GM12892 (cell line): ENCODE results near the gene PPP2R2C.

Experiments
- DNase-seq: peaks from one replicate; pipeline ENCODE4 v3.0.0; 2011; ENCODE audit not compliant: insufficient read length
- FAIRE-seq: peaks from 2 replicates; lab custom pipeline; 2011; peaks lifted over from hg19 to GRCh38; lab: Jason Lieb, UNC
- POLR2A ChIP-seq: IDR thresholded peaks from 2 replicates; pipeline ENCODE4 v1.6.1; 2011; ENCODE audit warnings: low read depth, low read length, control low read depth
- POLR2AphosphoS5 ChIP-seq: IDR thresholded peaks from 2 replicates; pipeline ENCODE4 v1.6.1; 2011; ENCODE audit warnings: low read depth, low read length, control low read depth
- TAF1 ChIP-seq: IDR thresholded peaks from 2 replicates; pipeline ENCODE4 v1.6.1; 2011; ENCODE audit warnings: low read depth, mild to moderate bottlenecking, control low read depth, low read length, borderline replicate concordance

PPP2R2C gene

GRCh38 chr4:6318206-6318605 lies 154.2 kb downstream of the PPP2R2C start:
- FAIRE-seq (no peak), DNase-seq (no peak)
- TF ChIP-seq POLR2AphosphoS5 (no peak), TAF1 (no peak), POLR2A (no peak)

GRCh38 chr4:6316461-6317003 lies 155.9 kb downstream of the PPP2R2C start:
- no peak for TF ChIP-seq TAF1
- TF ChIP-seq POLR2AphosphoS5: no peak
- TF ChIP-seq POLR2A: no peak
- FAIRE-seq (no peak), DNase-seq (no peak)

- TF ChIP-seq POLR2A (no peak), POLR2AphosphoS5 (no peak)
- no peak for FAIRE-seq
- DNase-seq: no peak
These were observed 159.2 kb downstream of the PPP2R2C start for GRCh38 chr4:6313216-6313615.

- FAIRE-seq: no peak
These were observed 162.6 kb downstream of the PPP2R2C start for GRCh38 chr4:6309777-6310176.

GRCh38 chr4:6308899-6309643 lies 163.3 kb downstream of the PPP2R2C start:
- no peak for TF ChIP-seq POLR2AphosphoS5
- TF ChIP-seq POLR2A: no peak
- no peak for DNase-seq
- FAIRE-seq: no peak

More at GRCh38 chr4:6309777-6310176, 162.6 kb downstream of the PPP2R2C start:
- no peak for DNase-seq
- no peak for TF ChIP-seq TAF1
- no peak for TF ChIP-seq POLR2AphosphoS5
- TF ChIP-seq POLR2A: no peak

GRCh38 chr4:6307891-6308290 lies 164.5 kb downstream of the PPP2R2C start:
- DNase-seq (no peak), FAIRE-seq (no peak)
- no peak for TF ChIP-seq POLR2AphosphoS5
- no peak for TF ChIP-seq TAF1
- TF ChIP-seq POLR2A: no peak

- DNase-seq (no peak), FAIRE-seq (no peak)
- TF ChIP-seq POLR2AphosphoS5 (no peak), TAF1 (no peak), POLR2A (no peak)
These were observed 165.2 kb downstream of the PPP2R2C start for GRCh38 chr4:6307230-6307629.

GRCh38 chr4:6306299-6306698 lies 166.1 kb downstream of the PPP2R2C start:
- DNase-seq: no peak
- no peak for FAIRE-seq
- TF ChIP-seq TAF1: no peak
- no peak for TF ChIP-seq POLR2AphosphoS5
- TF ChIP-seq POLR2A: no peak

GRCh38 chr4:6303943-6304342 lies 168.5 kb downstream of the PPP2R2C start:
- no peak for FAIRE-seq
- TF ChIP-seq TAF1: no peak
- TF ChIP-seq POLR2AphosphoS5: no peak
- no peak for TF ChIP-seq POLR2A
- DNase-seq: no peak

- FAIRE-seq (no peak), DNase-seq (no peak)
- TF ChIP-seq POLR2A (no peak), POLR2AphosphoS5 (no peak), TAF1 (no peak)
These were observed 169.5 kb downstream of the PPP2R2C start for GRCh38 chr4:6302869-6303268.

- FAIRE-seq: no peak
- TF ChIP-seq TAF1 (no peak), POLR2A (no peak), POLR2AphosphoS5 (no peak)
These were observed 170.5 kb downstream of the PPP2R2C start for GRCh38 chr4:6301732-6302442.

GRCh38 chr4:6301051-6301731 lies 171.2 kb downstream of the PPP2R2C start:
- TF ChIP-seq POLR2A (no peak), POLR2AphosphoS5 (no peak), TAF1 (no peak)
- FAIRE-seq (no peak), DNase-seq (no peak)

More at GRCh38 chr4:6301732-6302442, 170.5 kb downstream of the PPP2R2C start:
- no peak for DNase-seq
